ENCODE results near the gene RNU1-2. TPM values are rescaled to one million over a fixed set of nuclear protein-coding genes. Genes with fewer than 3 reads are reported as not detected.
"Not testable (repeated sequence)": the region's sequence is repeated elsewhere in the genome, so short reads cannot be mapped to it uniquely, and the experiment has no call there.

Gene RNU1-2
- total RNA-seq, 1 experiment from 2014 or later: 1,678 TPM

DNA sequence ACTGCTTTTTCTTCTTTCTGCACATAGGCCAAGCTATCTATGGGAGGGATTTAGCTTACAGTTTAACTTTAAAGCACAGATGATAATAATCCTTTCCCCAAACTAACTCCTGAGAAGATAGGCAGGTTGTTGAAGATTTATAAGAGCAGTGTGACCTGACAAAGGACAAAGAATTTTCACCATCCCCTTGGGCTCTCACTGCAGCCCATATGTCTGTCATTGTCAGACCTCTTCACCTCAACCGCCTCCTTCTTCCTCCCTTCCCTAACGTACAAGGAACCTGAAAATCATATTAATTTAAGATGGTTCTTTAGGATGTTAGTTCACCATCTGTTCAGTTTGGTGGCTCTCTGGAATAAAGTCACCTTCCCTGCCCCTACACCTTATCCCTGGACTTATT is 5.0 kb downstream of the RNU1-2 start:
- H3K27ac Mint-ChIP-seq (ENCODE audit: unreplicated experiment): no peak overlapping the region
- H3K4me1 Mint-ChIP-seq (ENCODE audit: low read depth, unreplicated experiment): peaks cover 14% of the 10 kb centered on the region
- H3K9me3 Mint-ChIP-seq (ENCODE audit: low read depth, unreplicated experiment): no peaks in the 10 kb centered on the region
- H3K4me3 Mint-ChIP-seq (ENCODE audit: low read depth, unreplicated experiment): no peak overlapping the region
- DNase-seq: no peak
- TF ChIP-seq, protein P1, sequence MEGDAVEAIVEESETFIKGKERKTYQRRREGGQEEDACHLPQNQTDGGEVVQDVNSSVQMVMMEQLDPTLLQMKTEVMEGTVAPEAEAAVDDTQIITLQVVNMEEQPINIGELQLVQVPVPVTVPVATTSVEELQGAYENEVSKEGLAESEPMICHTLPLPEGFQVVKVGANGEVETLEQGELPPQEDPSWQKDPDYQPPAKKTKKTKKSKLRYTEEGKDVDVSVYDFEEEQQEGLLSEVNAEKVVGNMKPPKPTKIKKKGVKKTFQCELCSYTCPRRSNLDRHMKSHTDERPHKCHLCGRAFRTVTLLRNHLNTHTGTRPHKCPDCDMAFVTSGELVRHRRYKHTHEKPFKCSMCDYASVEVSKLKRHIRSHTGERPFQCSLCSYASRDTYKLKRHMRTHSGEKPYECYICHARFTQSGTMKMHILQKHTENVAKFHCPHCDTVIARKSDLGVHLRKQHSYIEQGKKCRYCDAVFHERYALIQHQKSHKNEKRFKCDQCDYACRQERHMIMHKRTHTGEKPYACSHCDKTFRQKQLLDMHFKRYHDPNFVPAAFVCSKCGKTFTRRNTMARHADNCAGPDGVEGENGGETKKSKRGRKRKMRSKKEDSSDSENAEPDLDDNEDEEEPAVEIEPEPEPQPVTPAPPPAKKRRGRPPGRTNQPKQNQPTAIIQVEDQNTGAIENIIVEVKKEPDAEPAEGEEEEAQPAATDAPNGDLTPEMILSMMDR (IDR thresholded peaks at IDR 0.05; ENCODE audit: unreplicated experiment): no peak
- H3K27me3 Mint-ChIP-seq (ENCODE audit: unreplicated experiment): no peaks in the 10 kb centered on the region
- H3K36me3 Mint-ChIP-seq (ENCODE audit: insufficient read depth, unreplicated experiment): peaks cover 28% of the 10 kb centered on the region
- no TSS peak for BruUV-seq (replicated peaks)
- intact Hi-C loops (cut with micrococcal nuclease; ENCODE audit: unreplicated experiment): no loop called here
- CTCF ChIA-PET: no interaction called here

DNA sequence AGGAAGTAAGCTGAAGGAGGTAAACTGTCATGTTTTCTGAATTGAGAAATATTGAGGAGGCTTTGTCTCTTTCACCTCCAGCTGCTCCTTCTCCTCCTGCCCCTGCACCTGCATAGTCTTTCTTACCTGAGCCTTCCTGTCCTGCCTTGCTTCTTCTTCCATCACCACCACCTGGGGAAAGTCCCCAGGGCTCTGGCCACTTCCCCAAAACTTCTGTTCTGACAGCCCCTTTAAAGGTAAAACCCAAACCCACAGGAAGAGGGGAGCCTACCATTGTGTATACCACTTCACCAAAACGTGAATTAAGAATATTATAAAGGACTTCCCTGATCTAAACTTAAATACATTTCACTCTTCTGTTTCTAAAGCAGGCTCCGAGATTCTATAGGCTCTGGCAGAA is 5.6 kb downstream of the RNU1-2 start:
- H3K27me3 Mint-ChIP-seq (ENCODE audit: unreplicated experiment); DNase-seq; H3K27ac Mint-ChIP-seq (ENCODE audit: unreplicated experiment); BruUV-seq (replicated peaks); CTCF ChIA-PET; intact Hi-C loops (cut with micrococcal nuclease; ENCODE audit: unreplicated experiment); H3K9me3 Mint-ChIP-seq (ENCODE audit: low read depth, unreplicated experiment); H3K4me3 Mint-ChIP-seq (ENCODE audit: low read depth, unreplicated experiment): not testable (repeated sequence)
- peaks cover 14% of the 10 kb centered on the region for H3K4me1 Mint-ChIP-seq (ENCODE audit: low read depth, unreplicated experiment)
- peaks cover 22% of the 10 kb centered on the region for H3K36me3 Mint-ChIP-seq (ENCODE audit: insufficient read depth, unreplicated experiment)

DNA sequence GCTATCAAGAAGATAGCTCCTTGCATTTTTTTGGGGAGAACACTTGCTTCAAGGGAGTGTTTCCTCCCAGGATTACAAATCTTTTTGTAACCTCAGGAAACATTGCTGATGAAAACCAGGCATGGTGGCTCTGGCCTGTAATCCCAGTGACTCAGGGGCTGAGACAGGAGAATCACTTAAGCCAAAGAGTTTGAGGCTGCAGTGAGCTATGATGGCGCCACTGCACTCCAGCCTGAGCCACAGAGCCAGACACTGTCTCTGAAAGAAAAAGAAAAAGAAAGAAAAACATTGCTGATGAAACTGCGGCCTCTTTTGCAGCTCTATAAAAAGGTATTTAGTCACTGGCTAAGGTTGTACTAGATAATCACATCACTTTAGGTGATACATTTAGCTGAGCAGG is 7.3 kb downstream of the RNU1-2 start:
- BruUV-seq (replicated peaks): no TSS peak
- Mint-ChIP-seq H3K4me1 (ENCODE audit: low read depth, unreplicated experiment) (no peaks in the 10 kb centered on the region), H3K36me3 (ENCODE audit: insufficient read depth, unreplicated experiment) (peaks cover 7% of the 10 kb centered on the region), H3K27ac (ENCODE audit: unreplicated experiment) (no peak overlapping the region), H3K4me3 (ENCODE audit: low read depth, unreplicated experiment) (no peak overlapping the region), H3K27me3 (ENCODE audit: unreplicated experiment) (no peaks in the 10 kb centered on the region), H3K9me3 (ENCODE audit: low read depth, unreplicated experiment) (no peaks in the 10 kb centered on the region)
- TF ChIP-seq, protein P1 (IDR thresholded peaks at IDR 0.05; ENCODE audit: unreplicated experiment): no peak
- CTCF ChIA-PET: interaction anchor here (0.5 kb wide), 1 partner anchor 274 kb away, joined by 3 read pairs; no protein-coding TSS in a partner anchor
- DNase-seq: no peak
- intact Hi-C loops (cut with micrococcal nuclease; ENCODE audit: unreplicated experiment): no loop called here

DNA sequence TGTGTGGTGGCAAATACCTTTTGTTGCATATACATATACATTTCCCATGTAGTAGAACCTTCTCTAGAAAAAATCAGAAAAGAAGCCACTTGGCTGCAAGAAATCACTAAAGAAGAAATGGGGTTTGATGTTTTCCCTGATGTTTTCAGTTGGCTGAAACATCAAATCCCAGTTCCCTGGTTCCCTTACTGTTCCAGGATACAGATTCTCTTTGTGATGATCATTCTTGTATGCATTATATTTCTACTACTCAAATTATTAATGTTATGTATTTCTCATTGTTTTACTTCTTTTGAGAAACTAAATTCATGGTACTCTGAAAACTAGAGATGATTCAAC is 7.6 kb downstream of the RNU1-2 start:
- Mint-ChIP-seq H3K27ac (ENCODE audit: unreplicated experiment) (no peak overlapping the region), H3K4me3 (ENCODE audit: low read depth, unreplicated experiment) (no peak overlapping the region), H3K36me3 (ENCODE audit: insufficient read depth, unreplicated experiment) (peaks cover 7% of the 10 kb centered on the region), H3K4me1 (ENCODE audit: low read depth, unreplicated experiment) (no peaks in the 10 kb centered on the region), H3K9me3 (ENCODE audit: low read depth, unreplicated experiment) (no peaks in the 10 kb centered on the region), H3K27me3 (ENCODE audit: unreplicated experiment) (no peaks in the 10 kb centered on the region)
- no peak for DNase-seq
- TF ChIP-seq, protein P1 (IDR thresholded peaks at IDR 0.05; ENCODE audit: unreplicated experiment): no peak
- CTCF ChIA-PET: interaction anchor here (0.5 to 0.9 kb wide), 2 partner anchors 45 to 275 kb away, joined by 3 to 5 read pairs; no protein-coding TSS in a partner anchor
- intact Hi-C loops (cut with micrococcal nuclease; ENCODE audit: unreplicated experiment): no loop called here
- BruUV-seq (replicated peaks): no TSS peak

DNA sequence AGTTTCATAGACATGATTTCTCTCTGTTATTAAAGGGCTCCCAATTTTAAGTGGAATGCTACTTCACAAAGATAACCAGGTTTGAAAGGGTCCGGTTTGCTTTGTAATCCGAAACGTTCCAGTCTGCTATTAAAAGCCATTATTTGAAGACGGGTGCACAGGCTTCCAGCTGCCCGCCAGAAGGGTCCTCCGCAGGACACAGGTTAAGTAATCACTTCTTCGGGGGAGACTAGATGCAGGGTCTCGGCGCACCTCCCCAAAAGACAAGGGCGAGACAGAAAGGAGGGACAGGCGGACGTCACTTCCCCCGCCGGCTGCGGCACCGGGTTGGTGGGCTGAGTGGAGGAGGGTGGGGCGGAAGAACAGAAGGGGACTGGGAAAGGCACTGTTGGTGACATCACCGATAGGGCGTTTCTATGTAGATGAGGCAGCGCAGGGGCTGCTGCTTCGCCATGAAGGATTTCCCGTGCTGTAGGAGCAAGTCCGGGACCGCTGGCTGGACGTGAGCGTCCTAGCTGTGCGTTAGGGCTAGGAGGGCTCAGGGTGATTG is 8.9 kb downstream of the RNU1-2 start:
- Mint-ChIP-seq H3K27me3 (ENCODE audit: unreplicated experiment) (no peaks in the 10 kb centered on the region), H3K4me3 (ENCODE audit: low read depth, unreplicated experiment) (no peak overlapping the region), H3K36me3 (ENCODE audit: insufficient read depth, unreplicated experiment) (peaks cover 7% of the 10 kb centered on the region), H3K9me3 (ENCODE audit: low read depth, unreplicated experiment) (no peaks in the 10 kb centered on the region), H3K4me1 (ENCODE audit: low read depth, unreplicated experiment) (no peaks in the 10 kb centered on the region), H3K27ac (ENCODE audit: unreplicated experiment) (no peak overlapping the region)
- intact Hi-C loops (cut with micrococcal nuclease; ENCODE audit: unreplicated experiment): no loop called here
- peak; percentile 93 for DNase-seq
- CTCF ChIA-PET: interaction anchor here (0.8 to 0.9 kb wide), 2 partner anchors 44 to 56 kb away, joined by 3 to 5 read pairs; no protein-coding TSS in a partner anchor
- BruUV-seq (replicated peaks): no TSS peak
- TF ChIP-seq, protein P1 (IDR thresholded peaks at IDR 0.05; ENCODE audit: unreplicated experiment): no peak

Measured in Calu3 (cell line).